Breast epithelium (tissue), 3 donors: ENCODE data around the gene PSMB11.

ENCODE experiments used
- POLR2A ChIP-seq: fragments of 450-650 bp; IDR thresholded peaks from one replicate; pipeline ENCODE4 v1.6.1; 2016; ENCODE audit warnings: antibody characterized with exemption, mild to moderate bottlenecking, moderate library complexity
- POLR2AphosphoS5 ChIP-seq, 3 donors: sonication (generic); formaldehyde crosslinking; IDR thresholded peaks; one replicate each; pipeline ENCODE4 v1.6.1; 2017; ENCODE audit warnings: antibody characterized with exemption in 3 of 3
- TF ChIP-seq, protein P1 (sequence below), 3 donors: fragments of 450-650 bp; IDR thresholded peaks; one replicate each; pipeline ENCODE4 v1.5.1; 2016 to 2017; ENCODE audit warnings: antibody characterized with exemption in 3 of 3, mild to moderate bottlenecking in 3 of 3, moderate library complexity in 3 of 3

DNA sequence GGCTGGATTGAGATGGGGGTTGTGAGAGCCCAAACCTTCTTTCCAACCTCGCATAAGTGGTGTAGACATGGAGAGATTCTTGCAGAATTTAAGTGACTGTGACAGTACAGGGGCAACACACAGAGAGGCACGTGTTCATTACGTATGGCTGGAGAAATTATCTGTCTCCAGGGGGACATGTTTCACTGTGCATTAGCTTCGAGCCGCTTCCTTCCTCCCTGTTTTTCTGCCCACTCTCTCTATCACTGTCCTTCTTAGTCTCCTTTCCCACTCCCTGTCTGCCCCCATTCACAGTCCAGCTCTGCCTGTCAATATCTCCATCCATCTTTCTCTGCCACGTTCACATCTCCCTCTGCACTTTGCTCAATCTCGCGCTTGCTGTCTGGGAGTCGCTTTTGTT is 20.6 kb upstream of the PSMB11 start:
- TF ChIP-seq, protein P1, sequence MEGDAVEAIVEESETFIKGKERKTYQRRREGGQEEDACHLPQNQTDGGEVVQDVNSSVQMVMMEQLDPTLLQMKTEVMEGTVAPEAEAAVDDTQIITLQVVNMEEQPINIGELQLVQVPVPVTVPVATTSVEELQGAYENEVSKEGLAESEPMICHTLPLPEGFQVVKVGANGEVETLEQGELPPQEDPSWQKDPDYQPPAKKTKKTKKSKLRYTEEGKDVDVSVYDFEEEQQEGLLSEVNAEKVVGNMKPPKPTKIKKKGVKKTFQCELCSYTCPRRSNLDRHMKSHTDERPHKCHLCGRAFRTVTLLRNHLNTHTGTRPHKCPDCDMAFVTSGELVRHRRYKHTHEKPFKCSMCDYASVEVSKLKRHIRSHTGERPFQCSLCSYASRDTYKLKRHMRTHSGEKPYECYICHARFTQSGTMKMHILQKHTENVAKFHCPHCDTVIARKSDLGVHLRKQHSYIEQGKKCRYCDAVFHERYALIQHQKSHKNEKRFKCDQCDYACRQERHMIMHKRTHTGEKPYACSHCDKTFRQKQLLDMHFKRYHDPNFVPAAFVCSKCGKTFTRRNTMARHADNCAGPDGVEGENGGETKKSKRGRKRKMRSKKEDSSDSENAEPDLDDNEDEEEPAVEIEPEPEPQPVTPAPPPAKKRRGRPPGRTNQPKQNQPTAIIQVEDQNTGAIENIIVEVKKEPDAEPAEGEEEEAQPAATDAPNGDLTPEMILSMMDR (IDR thresholded peaks at IDR 0.05), result no peak
- TF ChIP-seq POLR2A, result no peak
- no peak for TF ChIP-seq POLR2AphosphoS5 (IDR thresholded peaks at IDR 0.05)
